Tibial artery (tissue), 4 donors: Measurements from ENCODE around the gene COL4A2.
A peak's percentile ranks its signal among the peaks of the same experiment; 100 is the strongest.
"Not testable (repeated sequence)": the region's sequence is repeated elsewhere in the genome, so short reads cannot be mapped to it uniquely, and the experiment has no call there.

Experiments used
- DNase-seq, 2 donors: peaks; one replicate each; pipeline ENCODE4 v3.0.0-alpha.2; 2019
- H3K27ac ChIP-seq, 2 donors: fragments of 200-600 bp; sonication (generic) in 1 of 2; 1 replicate in 1 of 2; 2 replicates in 1 of 2; pipeline ENCODE4 v1.5.1; 2018 to 2019; ENCODE audit warnings: mild to moderate bottlenecking in 1 of 2
- H3K27me3 ChIP-seq, 2 donors: fragments of 200-600 bp; sonication (generic) in 1 of 2; one replicate each; pipeline versions ENCODE4 v1.5.1 to v1.6.0; 2016 to 2019
- H3K36me3 ChIP-seq, 3 donors: fragments of 200-600 bp; sonication (generic) in 2 of 3; one replicate each; pipeline ENCODE4 v1.5.1; 2016 to 2019; ENCODE audit warnings: mild to moderate bottlenecking in 2 of 3
- H3K4me1 ChIP-seq, 4 donors: fragments of 200-600 bp; sonication (generic) in 2 of 4; 1 replicate in 3 of 4; 2 replicates in 1 of 4; pipeline ENCODE4 v1.5.1; 2016 to 2019
- H3K4me3 ChIP-seq, 2 donors: fragments of 200-600 bp; sonication (generic) in 1 of 2; 1 replicate in 1 of 2; 2 replicates in 1 of 2; pipeline ENCODE4 v1.5.1; 2018 to 2019; ENCODE audit warnings: mild to moderate bottlenecking in 2 of 2
- H3K9me3 ChIP-seq, 3 donors: fragments of 200-600 bp; sonication (generic) in 1 of 3; one replicate each; pipeline ENCODE4 v1.5.1; 2016 to 2019
- intact Hi-C: fragments of 100-400 bp; cut with DNase I; formaldehyde crosslinking; loops from one replicate; pipeline ENCODE4 v1.15.0; 2023; ENCODE audit warnings: low total_unique reads
- TF ChIP-seq, protein P1 (sequence below), 2 experiments: fragments of 200-600 bp in 1 of 2; fragments of 450-650 bp in 1 of 2; IDR thresholded peaks; one replicate each; pipeline ENCODE4 v1.5.1; 2017 to 2019; ENCODE audit warnings: antibody characterized with exemption in 2 of 2, mild to moderate bottlenecking in 1 of 2, moderate library complexity in 1 of 2

Gene COL4A2

GRCh38 chr13:110483386-110483968 lies 176.4 kb downstream of the COL4A2 start:
- no peak overlapping the region for H3K4me3 ChIP-seq
- no peak for DNase-seq
- peaks cover 74 to 89% (median 78%) of the 10 kb centered on the region in 3 donors for H3K36me3 ChIP-seq
- H3K27me3 ChIP-seq = no peaks in the 10 kb centered on the region
- H3K27ac ChIP-seq = peak overlapping the region; percentile 50 to 73
- intact Hi-C loops = no loop called here
- no peaks in the 10 kb centered on the region for H3K9me3 ChIP-seq
- H3K4me1 ChIP-seq = peaks cover 0 to 23% (median 9%) of the 10 kb centered on the region in 4 donors
- TF ChIP-seq, protein P1, sequence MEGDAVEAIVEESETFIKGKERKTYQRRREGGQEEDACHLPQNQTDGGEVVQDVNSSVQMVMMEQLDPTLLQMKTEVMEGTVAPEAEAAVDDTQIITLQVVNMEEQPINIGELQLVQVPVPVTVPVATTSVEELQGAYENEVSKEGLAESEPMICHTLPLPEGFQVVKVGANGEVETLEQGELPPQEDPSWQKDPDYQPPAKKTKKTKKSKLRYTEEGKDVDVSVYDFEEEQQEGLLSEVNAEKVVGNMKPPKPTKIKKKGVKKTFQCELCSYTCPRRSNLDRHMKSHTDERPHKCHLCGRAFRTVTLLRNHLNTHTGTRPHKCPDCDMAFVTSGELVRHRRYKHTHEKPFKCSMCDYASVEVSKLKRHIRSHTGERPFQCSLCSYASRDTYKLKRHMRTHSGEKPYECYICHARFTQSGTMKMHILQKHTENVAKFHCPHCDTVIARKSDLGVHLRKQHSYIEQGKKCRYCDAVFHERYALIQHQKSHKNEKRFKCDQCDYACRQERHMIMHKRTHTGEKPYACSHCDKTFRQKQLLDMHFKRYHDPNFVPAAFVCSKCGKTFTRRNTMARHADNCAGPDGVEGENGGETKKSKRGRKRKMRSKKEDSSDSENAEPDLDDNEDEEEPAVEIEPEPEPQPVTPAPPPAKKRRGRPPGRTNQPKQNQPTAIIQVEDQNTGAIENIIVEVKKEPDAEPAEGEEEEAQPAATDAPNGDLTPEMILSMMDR (IDR thresholded peaks at IDR 0.05) = no peak

- intact Hi-C loops = no loop called here
- H3K4me3 ChIP-seq = no peak overlapping the region
- H3K9me3 ChIP-seq = no peaks in the 10 kb centered on the region
- TF ChIP-seq, protein P1 (IDR thresholded peaks at IDR 0.05) = no peak
- H3K27me3 ChIP-seq = no peaks in the 10 kb centered on the region
- peaks cover 82 to 89% (median 83%) of the 10 kb centered on the region in 3 donors for H3K36me3 ChIP-seq
- H3K27ac ChIP-seq = peak overlapping the region; percentile 35 to 73
- DNase-seq = no peak
- peaks cover 0 to 13% (median 4%) of the 10 kb centered on the region in 4 donors for H3K4me1 ChIP-seq
Measured at GRCh38 chr13:110484290-110485048, 177.4 kb downstream of the COL4A2 start.

- no peak for DNase-seq
- intact Hi-C loops = no loop called here
- Histone ChIP-seq H3K9me3 (no peaks in the 10 kb centered on the region), H3K4me1 (peaks cover 0 to 2% (median 0%) of the 10 kb centered on the region in 4 donors), H3K36me3 (peaks cover 86 to 92% (median 87%) of the 10 kb centered on the region in 3 donors), H3K4me3 (no peak overlapping the region), H3K27ac (peak overlapping the region; percentile 29 to 73), H3K27me3 (no peaks in the 10 kb centered on the region)
- TF ChIP-seq, protein P1 (IDR thresholded peaks at IDR 0.05) = no peak
Measured at GRCh38 chr13:110485604-110486003, 178.5 kb downstream of the COL4A2 start.

DNA sequence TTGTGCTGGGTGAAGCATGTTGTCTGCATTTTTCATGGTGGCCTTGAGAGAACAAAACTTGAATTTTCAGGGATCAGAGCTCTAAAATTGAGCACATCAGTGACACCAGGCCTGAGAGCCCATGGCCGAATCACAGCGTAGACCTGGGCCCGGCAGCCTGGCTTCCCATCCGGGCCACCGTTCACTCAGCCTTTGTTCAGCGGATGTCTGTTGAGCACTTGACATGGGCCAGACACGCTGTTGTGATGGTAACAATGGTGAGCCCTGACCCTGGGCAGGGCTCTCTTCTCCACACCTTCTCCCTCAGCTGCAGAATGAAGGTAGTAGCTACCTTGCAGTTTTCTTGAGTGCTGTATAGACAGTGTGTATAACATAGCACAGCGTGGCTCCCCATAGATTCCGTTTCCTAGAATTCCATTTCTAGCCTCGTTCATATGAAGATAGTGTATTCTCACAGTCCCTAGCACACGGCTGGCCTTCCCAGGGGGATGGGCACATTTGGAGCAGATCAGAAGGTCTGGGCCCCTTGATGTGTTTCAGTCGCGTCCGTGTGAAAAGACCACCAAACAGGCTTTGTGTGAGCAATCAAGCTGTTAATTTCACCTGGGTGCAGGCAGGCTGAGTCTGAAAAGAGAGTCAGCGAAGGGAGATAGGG lies 179.1 kb downstream of the COL4A2 start:
- Histone ChIP-seq H3K27ac (peak overlapping the region; percentile 29 to 73), H3K9me3 (no peaks in the 10 kb centered on the region), H3K4me3 (no peak overlapping the region), H3K4me1 (no peaks in the 10 kb centered on the region), H3K27me3 (no peaks in the 10 kb centered on the region), H3K36me3 (peaks cover 88 to 94% (median 91%) of the 10 kb centered on the region in 3 donors)
- TF ChIP-seq, protein P1 (IDR thresholded peaks at IDR 0.05) = no peak
- intact Hi-C loops = no loop called here
- DNase-seq = no peak

GRCh38 chr13:110486880-110487279 lies 179.8 kb downstream of the COL4A2 start:
- H3K27ac ChIP-seq = peak overlapping the region in 1 of 2 donors; percentile 6
- H3K27me3 ChIP-seq, intact Hi-C loops, H3K4me1 ChIP-seq, H3K4me3 ChIP-seq, DNase-seq, H3K9me3 ChIP-seq: not testable (repeated sequence)
- H3K36me3 ChIP-seq = peaks cover 95 to 99% (median 95%) of the 10 kb centered on the region in 3 donors
